GM23338 (cell line): Measurements from ENCODE around the gene PPP2R2D.

Source experiments
- CTCF ChIP-seq, 2 experiments: fragments of 200-600 bp in 1 of 2; sonication (generic) in 1 of 2; conservative IDR thresholded peaks; 2 replicates each; pipeline versions ENCODE4 v1.5.1 to v1.6.1; 2016 to 2017; ENCODE audit warnings: antibody characterized with exemption in 2 of 2, low read depth in 2 of 2, mild to moderate bottlenecking in 2 of 2, moderate library complexity in 1 of 2
- EZH2phosphoT487 ChIP-seq: fragments of 200-600 bp; sonication (generic); IDR thresholded peaks from one replicate; pipeline ENCODE4 v1.8.1; 2018; ENCODE audit warnings: antibody characterized with exemption; ENCODE audit not compliant: unreplicated experiment
- ZNF331 ChIP-seq: fragments of 250-450 bp; sonication (Bioruptor Pico); IDR thresholded peaks from 2 replicates; pipeline ENCODE4 v1.5.0; 2020; ENCODE audit warnings: low read depth, mild to moderate bottlenecking, moderate library complexity

- TF ChIP-seq CTCF (conservative IDR thresholded peaks at IDR 0.05; ENCODE audit: low read depth in 2 of 2) (no peak), EZH2phosphoT487 (no peak), ZNF331 (CRISPR knock-in tag) (no peak)
These were observed 79.0 kb downstream of the PPP2R2D start for GRCh38 chr10:131979821-131980270.
